Caco-2 (cell line): Measurements from ENCODE around the gene PDGFC. TPM values are rescaled to one million over a fixed set of nuclear protein-coding genes. Genes with fewer than 3 reads are reported as not detected.

ENCODE experiments used
- BruUV-seq: library from RNA; stranded (reverse); fragments of 400-500 nt; replicated peaks from 2 replicates; lab custom pipeline; 2021; lab: Mats Ljungman, UMichigan
- CTCF ChIA-PET: fragments of 300-600 bp; sonication (Branson Sonifier 250); formaldehyde crosslinking; loops from one replicate; lab custom pipeline; 2022; ENCODE audit warnings: antibody characterized with exemption; lab: Charles Lee
- POLR2A ChIA-PET: fragments of 300-600 bp; sonication (Branson Sonifier 250); formaldehyde crosslinking; loops from one replicate; lab custom pipeline; 2022; ENCODE audit warnings: antibody characterized with exemption; lab: Charles Lee
- DNase-seq, 2 experiments: peaks; one replicate each; pipeline versions ENCODE4 v3.0.0 to v3.0.0-alpha.2; 2020 to 2022
- H3K27me3 ChIP-seq: replicated peaks from 2 replicates; pipeline ENCODE4 v1.6.0; 2011; ENCODE audit warnings: low read length; ENCODE audit not compliant: control insufficient read depth, insufficient read depth
- H3K36me3 ChIP-seq: 2 replicates; pipeline ENCODE4 v1.5.1; 2011; ENCODE audit warnings: low read length; ENCODE audit not compliant: control insufficient read depth, insufficient read depth
- H3K4me1 ChIP-seq: fragments of 250-450 bp; sonication (Bioruptor Pico); 2 replicates; pipeline ENCODE4 v1.5.1; 2020; ENCODE audit warnings: mild to moderate bottlenecking
- H3K4me3 ChIP-seq: 2 replicates; pipeline ENCODE4 v1.5.1; 2011; ENCODE audit warnings: low read depth, mild to moderate bottlenecking, control low read depth, low read length
- H3K9me3 ChIP-seq: fragments of 250-450 bp; sonication (Bioruptor Pico); 2 replicates; pipeline ENCODE4 v1.5.1; 2020; ENCODE audit warnings: mild to moderate bottlenecking, moderate library complexity
- H3K27ac Mint-ChIP-seq: one replicate; pipeline ENCODE4 v1.8.0; 2022; ENCODE audit warnings: mixed read lengths; ENCODE audit not compliant: unreplicated experiment
- H3K27me3 Mint-ChIP-seq: one replicate; pipeline ENCODE4 v1.8.0; 2022; ENCODE audit warnings: mixed read lengths; ENCODE audit not compliant: insufficient read depth, unreplicated experiment
- H3K36me3 Mint-ChIP-seq: one replicate; pipeline ENCODE4 v1.8.0; 2022; ENCODE audit warnings: mild to moderate bottlenecking, mixed read lengths; ENCODE audit not compliant: insufficient read depth, unreplicated experiment
- H3K4me1 Mint-ChIP-seq: one replicate; pipeline ENCODE4 v1.8.0; 2022; ENCODE audit warnings: low read depth, mixed read lengths; ENCODE audit not compliant: unreplicated experiment
- H3K4me3 Mint-ChIP-seq: one replicate; pipeline ENCODE4 v1.8.0; 2022; ENCODE audit warnings: mild to moderate bottlenecking, moderate library complexity, mixed read lengths; ENCODE audit not compliant: unreplicated experiment
- H3K9me3 Mint-ChIP-seq: one replicate; pipeline ENCODE4 v1.8.0; 2022; ENCODE audit warnings: mixed read lengths; ENCODE audit not compliant: unreplicated experiment
- intact Hi-C: fragments of 100-400 bp; cut with micrococcal nuclease; formaldehyde crosslinking; loops from one replicate; pipeline ENCODE4 v1.10.0; 2022; ENCODE audit not compliant: unreplicated experiment
- total RNA-seq: library from RNA; stranded (reverse); gene quantifications from 2 replicates; pipeline ENCODE4 v1.2.3, GENCODE V29; 2022
- TF ChIP-seq, protein P1 (sequence below), 2 experiments: fragments of 200-600 bp in 1 of 2; IDR thresholded peaks; 1 replicate in 1 of 2; 2 replicates in 1 of 2; pipeline versions ENCODE4 v1.5.1 to v1.8.0; 2011 to 2022; ENCODE audit warnings: antibody characterized with exemption in 1 of 2, control low read depth in 1 of 2, inconsistent platforms in 1 of 2, low read depth in 1 of 2, low read length in 1 of 2, mild to moderate bottlenecking in 1 of 2, moderate library complexity in 1 of 2; ENCODE audit not compliant: insufficient read depth in 1 of 2, severe bottlenecking in 1 of 2, unreplicated experiment in 1 of 2

The PDGFC gene
- total RNA-seq, 1 experiment from 2014 or later = 9.5 TPM

DNA sequence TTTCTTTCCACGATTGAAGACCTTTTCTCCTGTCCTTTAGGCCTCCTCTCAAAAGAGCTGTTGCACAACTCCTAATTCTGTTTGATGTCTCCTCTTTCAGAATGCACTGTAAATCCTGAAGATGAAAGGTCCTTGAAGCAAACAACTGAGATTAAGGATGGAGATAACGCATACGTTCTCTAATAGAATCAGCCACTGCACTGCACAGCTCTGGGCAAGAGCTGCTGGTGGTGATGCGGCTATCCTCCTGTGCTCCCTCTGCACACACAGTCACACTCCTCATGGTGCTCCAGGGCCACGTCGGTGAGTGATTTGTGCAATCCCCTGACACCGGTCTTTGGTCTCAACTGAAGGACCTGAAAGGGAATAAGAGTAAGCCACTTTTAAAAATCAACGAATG is 208.7 kb downstream of the PDGFC start:
- H3K27me3 Mint-ChIP-seq = no peaks in the 10 kb centered on the region
- TF ChIP-seq, protein P1, sequence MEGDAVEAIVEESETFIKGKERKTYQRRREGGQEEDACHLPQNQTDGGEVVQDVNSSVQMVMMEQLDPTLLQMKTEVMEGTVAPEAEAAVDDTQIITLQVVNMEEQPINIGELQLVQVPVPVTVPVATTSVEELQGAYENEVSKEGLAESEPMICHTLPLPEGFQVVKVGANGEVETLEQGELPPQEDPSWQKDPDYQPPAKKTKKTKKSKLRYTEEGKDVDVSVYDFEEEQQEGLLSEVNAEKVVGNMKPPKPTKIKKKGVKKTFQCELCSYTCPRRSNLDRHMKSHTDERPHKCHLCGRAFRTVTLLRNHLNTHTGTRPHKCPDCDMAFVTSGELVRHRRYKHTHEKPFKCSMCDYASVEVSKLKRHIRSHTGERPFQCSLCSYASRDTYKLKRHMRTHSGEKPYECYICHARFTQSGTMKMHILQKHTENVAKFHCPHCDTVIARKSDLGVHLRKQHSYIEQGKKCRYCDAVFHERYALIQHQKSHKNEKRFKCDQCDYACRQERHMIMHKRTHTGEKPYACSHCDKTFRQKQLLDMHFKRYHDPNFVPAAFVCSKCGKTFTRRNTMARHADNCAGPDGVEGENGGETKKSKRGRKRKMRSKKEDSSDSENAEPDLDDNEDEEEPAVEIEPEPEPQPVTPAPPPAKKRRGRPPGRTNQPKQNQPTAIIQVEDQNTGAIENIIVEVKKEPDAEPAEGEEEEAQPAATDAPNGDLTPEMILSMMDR (IDR thresholded peaks at IDR 0.05; ENCODE audit: insufficient read depth in 1 of 2, low read depth in 1 of 2, low read length in 1 of 2, severe bottlenecking in 1 of 2, unreplicated experiment in 1 of 2) = no peak
- no TSS peak for BruUV-seq
- H3K36me3 Mint-ChIP-seq = peaks cover 6% of the 10 kb centered on the region
- no peak overlapping the region for H3K4me3 Mint-ChIP-seq
- CTCF ChIA-PET = no interaction called here
- Histone ChIP-seq H3K27me3 (no peaks in the 10 kb centered on the region), H3K36me3 (no peaks in the 10 kb centered on the region), H3K4me1 (no peaks in the 10 kb centered on the region), H3K9me3 (no peaks in the 10 kb centered on the region), H3K4me3 (no peak overlapping the region)
- POLR2A ChIA-PET = no interaction called here
- intact Hi-C loops = no loop called here
- DNase-seq = peak in 1 of 2 experiments; percentile 12
- peaks cover 7% of the 10 kb centered on the region for H3K4me1 Mint-ChIP-seq
- H3K27ac Mint-ChIP-seq = no peak overlapping the region
- H3K9me3 Mint-ChIP-seq = peaks cover 9% of the 10 kb centered on the region

DNA sequence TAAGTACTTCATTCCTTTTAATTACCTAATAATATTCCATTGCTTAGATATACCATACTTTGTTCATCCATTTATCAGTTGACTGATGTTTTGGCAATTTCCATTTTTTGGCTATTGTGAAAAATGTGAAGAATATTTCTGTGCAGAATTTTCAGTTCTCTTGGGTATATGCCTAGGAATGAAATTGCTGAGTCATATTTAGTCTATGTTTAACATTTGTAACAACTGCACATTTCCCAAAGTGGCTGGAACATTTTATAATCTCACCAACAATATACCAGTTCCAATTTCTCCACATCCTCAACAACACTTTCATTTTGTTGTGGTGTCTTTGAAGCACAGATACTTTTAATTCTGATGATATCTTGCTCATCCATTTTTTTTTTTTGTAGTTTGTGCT is 215.5 kb downstream of the PDGFC start:
- Mint-ChIP-seq H3K27me3 (no peaks in the 10 kb centered on the region), H3K4me3 (no peak overlapping the region), H3K27ac (no peak overlapping the region), H3K4me1 (no peaks in the 10 kb centered on the region), H3K9me3 (peaks cover 12% of the 10 kb centered on the region), H3K36me3 (peaks cover 6% of the 10 kb centered on the region)
- Histone ChIP-seq H3K4me3 (no peak overlapping the region), H3K9me3 (no peaks in the 10 kb centered on the region), H3K4me1 (no peaks in the 10 kb centered on the region), H3K27me3 (no peaks in the 10 kb centered on the region), H3K36me3 (no peaks in the 10 kb centered on the region)
- no TSS peak for BruUV-seq
- DNase-seq = no peak
- TF ChIP-seq, protein P1 (IDR thresholded peaks at IDR 0.05; ENCODE audit: insufficient read depth in 1 of 2, low read depth in 1 of 2, low read length in 1 of 2, severe bottlenecking in 1 of 2, unreplicated experiment in 1 of 2) = no peak
- ChIA-PET POLR2A (no interaction called here), CTCF (no interaction called here)
- intact Hi-C loops = no loop called here

DNA sequence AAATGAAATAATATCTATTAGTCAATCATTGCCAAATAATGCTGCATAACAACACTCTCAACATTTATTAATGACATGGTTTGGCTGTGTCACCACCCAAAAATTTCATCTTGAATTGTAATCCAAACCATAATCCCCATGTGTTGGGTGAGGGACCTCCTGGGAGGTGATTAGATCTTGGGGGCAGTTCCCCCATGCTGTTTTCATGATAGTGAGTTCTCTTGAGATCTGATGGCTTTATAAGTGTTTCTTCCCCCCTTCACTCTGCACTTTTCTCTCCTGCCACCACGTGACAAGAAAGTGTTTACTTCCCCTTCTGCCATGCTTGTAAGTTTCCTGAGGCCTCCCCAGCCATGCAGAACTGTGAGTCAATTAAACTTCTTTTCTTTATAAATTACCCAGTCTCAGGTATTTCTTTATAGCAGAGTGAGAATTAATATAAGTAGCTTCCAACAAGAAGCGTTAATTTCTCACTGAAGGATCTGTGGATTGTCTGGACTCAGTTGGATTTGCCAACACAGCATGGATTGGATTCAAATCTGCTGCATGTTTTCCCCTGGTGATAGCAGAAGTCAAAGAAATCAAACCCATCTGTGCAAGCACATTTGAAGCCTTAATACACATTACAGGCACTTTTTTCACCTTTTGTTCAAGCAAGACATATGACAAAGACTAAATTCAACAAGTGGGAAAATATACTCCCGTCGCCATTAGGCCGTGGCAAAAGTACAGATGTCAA is 216.6 kb downstream of the PDGFC start:
- Histone ChIP-seq H3K4me3 (no peak overlapping the region), H3K4me1 (no peaks in the 10 kb centered on the region), H3K9me3 (no peaks in the 10 kb centered on the region), H3K27me3 (no peaks in the 10 kb centered on the region), H3K36me3 (no peaks in the 10 kb centered on the region)
- Mint-ChIP-seq H3K4me3 (no peak overlapping the region), H3K4me1 (no peaks in the 10 kb centered on the region), H3K27ac (no peak overlapping the region), H3K9me3 (peaks cover 12% of the 10 kb centered on the region), H3K36me3 (peaks cover 6% of the 10 kb centered on the region), H3K27me3 (no peaks in the 10 kb centered on the region)
- TF ChIP-seq, protein P1 (IDR thresholded peaks at IDR 0.05; ENCODE audit: insufficient read depth in 1 of 2, low read depth in 1 of 2, low read length in 1 of 2, severe bottlenecking in 1 of 2, unreplicated experiment in 1 of 2) = no peak
- ChIA-PET POLR2A (no interaction called here), CTCF (no interaction called here)
- BruUV-seq = no TSS peak
- DNase-seq = no peak
- intact Hi-C loops = no loop called here
